ENCODE measurements around the gene PDE7B.

PDE7B gene

GRCh38 chr6:135866445-135867123 lies 15.1 kb downstream of the PDE7B start:
- Histone ChIP-seq H3K27ac (replicated peaks) (no peak overlapping the region), H3K27me3 (ENCODE audit: insufficient read depth, poor library complexity, severe bottlenecking) (no peaks in the 10 kb centered on the region), H3K4me3 (replicated peaks; ENCODE audit: insufficient read depth, low read length) (no peak overlapping the region)
- DNase-seq (ENCODE audit: low read depth in 1 of 2, low spot score in 1 of 2), result no peak
- TF ChIP-seq GABPA (IDR thresholded peaks at IDR 0.05; ENCODE audit: low read depth) (no peak), SPI1 (IDR thresholded peaks at IDR 0.05; ENCODE audit: borderline replicate concordance, low read depth) (no peak), POLR2AphosphoS5 (IDR thresholded peaks at IDR 0.05; ENCODE audit: low read depth) (no peak), CTCF (IDR thresholded peaks at IDR 0.05; ENCODE audit: insufficient read depth, low read length) (no peak)
- TF ChIP-seq, protein P1, sequence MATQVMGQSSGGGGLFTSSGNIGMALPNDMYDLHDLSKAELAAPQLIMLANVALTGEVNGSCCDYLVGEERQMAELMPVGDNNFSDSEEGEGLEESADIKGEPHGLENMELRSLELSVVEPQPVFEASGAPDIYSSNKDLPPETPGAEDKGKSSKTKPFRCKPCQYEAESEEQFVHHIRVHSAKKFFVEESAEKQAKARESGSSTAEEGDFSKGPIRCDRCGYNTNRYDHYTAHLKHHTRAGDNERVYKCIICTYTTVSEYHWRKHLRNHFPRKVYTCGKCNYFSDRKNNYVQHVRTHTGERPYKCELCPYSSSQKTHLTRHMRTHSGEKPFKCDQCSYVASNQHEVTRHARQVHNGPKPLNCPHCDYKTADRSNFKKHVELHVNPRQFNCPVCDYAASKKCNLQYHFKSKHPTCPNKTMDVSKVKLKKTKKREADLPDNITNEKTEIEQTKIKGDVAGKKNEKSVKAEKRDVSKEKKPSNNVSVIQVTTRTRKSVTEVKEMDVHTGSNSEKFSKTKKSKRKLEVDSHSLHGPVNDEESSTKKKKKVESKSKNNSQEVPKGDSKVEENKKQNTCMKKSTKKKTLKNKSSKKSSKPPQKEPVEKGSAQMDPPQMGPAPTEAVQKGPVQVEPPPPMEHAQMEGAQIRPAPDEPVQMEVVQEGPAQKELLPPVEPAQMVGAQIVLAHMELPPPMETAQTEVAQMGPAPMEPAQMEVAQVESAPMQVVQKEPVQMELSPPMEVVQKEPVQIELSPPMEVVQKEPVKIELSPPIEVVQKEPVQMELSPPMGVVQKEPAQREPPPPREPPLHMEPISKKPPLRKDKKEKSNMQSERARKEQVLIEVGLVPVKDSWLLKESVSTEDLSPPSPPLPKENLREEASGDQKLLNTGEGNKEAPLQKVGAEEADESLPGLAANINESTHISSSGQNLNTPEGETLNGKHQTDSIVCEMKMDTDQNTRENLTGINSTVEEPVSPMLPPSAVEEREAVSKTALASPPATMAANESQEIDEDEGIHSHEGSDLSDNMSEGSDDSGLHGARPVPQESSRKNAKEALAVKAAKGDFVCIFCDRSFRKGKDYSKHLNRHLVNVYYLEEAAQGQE (IDR thresholded peaks at IDR 0.05; ENCODE audit: insufficient replicate concordance, low read depth), result no peak

DNA sequence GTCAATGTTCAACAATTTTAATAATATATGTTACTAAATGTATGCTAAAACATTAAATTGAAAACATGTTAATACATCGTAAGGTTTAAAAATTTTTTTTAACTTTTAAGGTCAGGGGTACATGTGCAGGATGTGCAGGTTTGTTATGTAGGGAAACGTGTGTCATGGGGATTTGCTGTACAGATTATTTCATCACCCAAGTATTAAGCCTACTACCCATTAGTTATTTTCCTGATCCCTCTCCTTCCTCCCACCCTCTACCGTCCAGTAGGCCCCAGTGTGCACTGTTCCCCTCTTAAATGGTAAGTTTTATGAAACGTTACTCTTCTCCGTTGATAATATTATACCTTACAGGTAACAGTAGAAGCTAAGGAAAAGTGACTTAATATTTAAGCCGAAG lies 15.8 kb downstream of the PDE7B start:
- DNase-seq (ENCODE audit: low read depth in 1 of 2, low spot score in 1 of 2), result no peak
- no peaks in the 10 kb centered on the region for H3K27me3 ChIP-seq (ENCODE audit: insufficient read depth, poor library complexity, severe bottlenecking)
- no peak for TF ChIP-seq CTCF (IDR thresholded peaks at IDR 0.05; ENCODE audit: insufficient read depth, low read length)
- no peak overlapping the region for H3K27ac ChIP-seq (replicated peaks)
- no peak overlapping the region for H3K4me3 ChIP-seq (replicated peaks; ENCODE audit: insufficient read depth, low read length)

DNA sequence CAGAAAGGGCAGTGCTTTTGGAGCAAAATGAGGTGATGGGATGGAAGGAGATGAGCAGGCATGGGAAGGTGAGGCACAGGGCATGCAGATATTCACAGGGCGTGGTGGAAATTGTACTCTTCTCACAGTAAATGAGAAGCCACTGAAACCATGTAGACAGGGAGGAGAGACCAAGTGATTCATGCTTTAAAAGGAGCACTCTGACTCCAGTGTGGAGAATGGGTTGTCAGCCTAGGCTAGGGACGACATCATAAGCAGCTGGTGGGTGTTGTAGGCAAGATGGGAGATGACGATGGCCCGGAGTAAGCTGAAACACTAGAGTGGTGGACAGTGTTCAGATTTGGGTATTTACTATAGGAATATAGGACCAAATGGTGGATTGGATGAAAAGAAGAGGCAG lies 18.4 kb downstream of the PDE7B start:
- TF ChIP-seq SPI1 (IDR thresholded peaks at IDR 0.05; ENCODE audit: borderline replicate concordance, low read depth) (no peak), CTCF (IDR thresholded peaks at IDR 0.05; ENCODE audit: insufficient read depth, low read length) (no peak), POLR2AphosphoS5 (IDR thresholded peaks at IDR 0.05; ENCODE audit: low read depth) (no peak), GABPA (IDR thresholded peaks at IDR 0.05; ENCODE audit: low read depth) (no peak)
- TF ChIP-seq, protein P1 (IDR thresholded peaks at IDR 0.05; ENCODE audit: insufficient replicate concordance, low read depth), result no peak
- Histone ChIP-seq H3K27ac (replicated peaks) (no peak overlapping the region), H3K27me3 (ENCODE audit: insufficient read depth, poor library complexity, severe bottlenecking) (no peaks in the 10 kb centered on the region), H3K4me3 (replicated peaks; ENCODE audit: insufficient read depth, low read length) (no peak overlapping the region)
- no peak for DNase-seq (ENCODE audit: low read depth in 1 of 2, low spot score in 1 of 2)

GRCh38 chr6:135870722-135871121 lies 19.2 kb downstream of the PDE7B start:
- DNase-seq (ENCODE audit: low read depth in 1 of 2, low spot score in 1 of 2), result no peak

More at GRCh38 chr6:135870722-135871121, 19.2 kb downstream of the PDE7B start:
- no peak overlapping the region for H3K27ac ChIP-seq (replicated peaks)
- no peaks in the 10 kb centered on the region for H3K27me3 ChIP-seq (ENCODE audit: insufficient read depth, poor library complexity, severe bottlenecking)
- H3K4me3 ChIP-seq (replicated peaks; ENCODE audit: insufficient read depth, low read length), result no peak overlapping the region
- no peak for TF ChIP-seq GABPA (IDR thresholded peaks at IDR 0.05; ENCODE audit: low read depth)
- TF ChIP-seq SPI1 (IDR thresholded peaks at IDR 0.05; ENCODE audit: borderline replicate concordance, low read depth), result no peak
- TF ChIP-seq, protein P1 (IDR thresholded peaks at IDR 0.05; ENCODE audit: insufficient replicate concordance, low read depth), result no peak
- no peak for TF ChIP-seq CTCF (IDR thresholded peaks at IDR 0.05; ENCODE audit: insufficient read depth, low read length)
- TF ChIP-seq POLR2AphosphoS5 (IDR thresholded peaks at IDR 0.05; ENCODE audit: low read depth), result no peak
